CD4-positive, CD25-positive, alpha-beta regulatory T cell (primary cell): ENCODE data around the gene KCND2. TPM values are rescaled to one million over a fixed set of nuclear protein-coding genes. Genes with fewer than 3 reads are reported as not detected.

Experiments used
- ATAC-seq, 2 donors: fragments of 150-1000 bp; cut with Tn5 transposase; one replicate each; pipeline ENCODE4 v1.10.0; 2021; ENCODE audit warnings: low read depth in 2 of 2, moderate number of reproducible peaks in 2 of 2, moderate library complexity in 1 of 2
- DNase-seq, 3 donors: peaks; one replicate each; pipeline versions ENCODE4 v3.0.0 to v3.0.0-alpha.2; 2012 to 2022; ENCODE audit warnings: mixed read lengths in 1 of 3
- H3K27ac ChIP-seq: one replicate; pipeline ENCODE4 v1.7.0; 2013; ENCODE audit warnings: mild to moderate bottlenecking, low read length; ENCODE audit not compliant: insufficient read depth, poor library complexity, severe bottlenecking
- H3K27me3 ChIP-seq: one replicate; pipeline ENCODE4 v1.7.0; 2013; ENCODE audit warnings: low read length; ENCODE audit not compliant: control insufficient read depth, insufficient read depth
- H3K36me3 ChIP-seq: one replicate; pipeline ENCODE4 v1.7.0; 2013; ENCODE audit warnings: mild to moderate bottlenecking, low read length, moderate library complexity; ENCODE audit not compliant: control insufficient read depth, insufficient read depth
- H3K4me1 ChIP-seq: 2 replicates; pipeline ENCODE4 v1.7.0; 2013; ENCODE audit warnings: mild to moderate bottlenecking, low read length; ENCODE audit not compliant: insufficient read depth, control insufficient read depth, poor library complexity, severe bottlenecking
- H3K4me3 ChIP-seq: one replicate; pipeline ENCODE4 v1.7.0; 2013; ENCODE audit warnings: low read depth, mild to moderate bottlenecking, low read length, moderate library complexity
- H3K9me3 ChIP-seq, 2 experiments: 1 replicate in 1 of 2; 2 replicates in 1 of 2; pipeline ENCODE4 v1.7.0; 2013; ENCODE audit warnings: low read length in 2 of 2, mild to moderate bottlenecking in 1 of 2, moderate library complexity in 1 of 2; ENCODE audit not compliant: control insufficient read depth in 2 of 2
- H3K27ac Mint-ChIP-seq, 3 donors: one replicate each; pipeline ENCODE4 v1.8.0; 2020 to 2022; ENCODE audit warnings: mild to moderate bottlenecking in 3 of 3, mixed read lengths in 3 of 3, moderate library complexity in 2 of 3
- H3K27me3 Mint-ChIP-seq: one replicate; pipeline ENCODE4 v1.8.0; 2022; ENCODE audit warnings: mild to moderate bottlenecking, mixed read lengths
- H3K36me3 Mint-ChIP-seq: one replicate; pipeline ENCODE4 v1.8.0; 2020; ENCODE audit warnings: mixed read lengths
- H3K4me1 Mint-ChIP-seq, 4 donors: one replicate each; pipeline ENCODE4 v1.8.0; 2020 to 2022; ENCODE audit warnings: mixed read lengths in 4 of 4, mild to moderate bottlenecking in 1 of 4
- H3K4me3 Mint-ChIP-seq, 4 donors: one replicate each; pipeline ENCODE4 v1.8.0; 2020 to 2022; ENCODE audit warnings: mild to moderate bottlenecking in 4 of 4, mixed read lengths in 4 of 4, moderate library complexity in 3 of 4
- H3K9me3 Mint-ChIP-seq, 7 donors: one replicate each; pipeline ENCODE4 v1.8.0; 2020 to 2022; ENCODE audit warnings: mixed read lengths in 7 of 7, mild to moderate bottlenecking in 3 of 7, moderate library complexity in 2 of 7
- polyA plus RNA-seq, 4 donors: library from polyadenylated mRNA; unstranded; fragments of 300-500 nt; fragmentation: Illumina TruSeq; gene quantifications; one replicate each; pipeline ENCODE4 v1.2.3, GENCODE V29; 2021
- total RNA-seq: library from RNA; stranded (reverse); gene quantifications from one replicate; pipeline ENCODE4 v1.2.3, GENCODE V29; 2022

Gene KCND2
- total and polyA plus RNA-seq, 5 donors from 2014 or later = not detected

GRCh38 chr7:120278773-120279172, 5.8 kb downstream of the KCND2 start:
- Histone ChIP-seq H3K9me3 (no peaks in the 10 kb centered on the region), H3K4me3 (no peak overlapping the region), H3K27me3 (no peaks in the 10 kb centered on the region), H3K27ac (no peak overlapping the region), H3K4me1 (no peaks in the 10 kb centered on the region), H3K36me3 (no peaks in the 10 kb centered on the region)
- H3K27ac Mint-ChIP-seq = no peak overlapping the region
- no peaks in the 10 kb centered on the region for H3K36me3 Mint-ChIP-seq
- peaks cover 0 to 8% (median 2%) of the 10 kb centered on the region in 7 donors for H3K9me3 Mint-ChIP-seq
- no peaks in the 10 kb centered on the region for H3K4me1 Mint-ChIP-seq
- H3K27me3 Mint-ChIP-seq = no peaks in the 10 kb centered on the region
- ATAC-seq = no peak
- H3K4me3 Mint-ChIP-seq = no peak overlapping the region
- no peak for DNase-seq

GRCh38 chr7:120280743-120281142, 7.8 kb downstream of the KCND2 start:
- H3K27ac ChIP-seq = no peak overlapping the region
- H3K27me3 Mint-ChIP-seq = no peaks in the 10 kb centered on the region
- no peaks in the 10 kb centered on the region for H3K36me3 ChIP-seq
- H3K36me3 Mint-ChIP-seq = no peaks in the 10 kb centered on the region
- H3K9me3 Mint-ChIP-seq = peaks cover 0 to 8% (median 0%) of the 10 kb centered on the region in 7 donors
- no peak overlapping the region for H3K4me3 Mint-ChIP-seq
- H3K27me3 ChIP-seq = no peaks in the 10 kb centered on the region
- H3K9me3 ChIP-seq = no peaks in the 10 kb centered on the region
- no peak overlapping the region for H3K27ac Mint-ChIP-seq
- H3K4me1 ChIP-seq = no peaks in the 10 kb centered on the region
- H3K4me3 ChIP-seq = no peak overlapping the region
- DNase-seq (no peak), ATAC-seq (no peak)
- no peaks in the 10 kb centered on the region for H3K4me1 Mint-ChIP-seq

GRCh38 chr7:120293027-120293426, 20.1 kb downstream of the KCND2 start:
- no peak for DNase-seq
- no peaks in the 10 kb centered on the region for H3K36me3 Mint-ChIP-seq
- H3K4me1 ChIP-seq = no peaks in the 10 kb centered on the region
- peaks cover 0 to 18% (median 2%) of the 10 kb centered on the region in 7 donors for H3K9me3 Mint-ChIP-seq
- no peaks in the 10 kb centered on the region for H3K36me3 ChIP-seq
- H3K27ac Mint-ChIP-seq = no peak overlapping the region
- no peak overlapping the region for H3K27ac ChIP-seq
- H3K27me3 Mint-ChIP-seq = no peaks in the 10 kb centered on the region
- H3K9me3 ChIP-seq = no peaks in the 10 kb centered on the region
- H3K4me3 ChIP-seq = no peak overlapping the region
- H3K27me3 ChIP-seq = no peaks in the 10 kb centered on the region
- H3K4me3 Mint-ChIP-seq = no peak overlapping the region
- no peaks in the 10 kb centered on the region for H3K4me1 Mint-ChIP-seq
- no peak for ATAC-seq

- Histone ChIP-seq H3K4me1 (no peaks in the 10 kb centered on the region), H3K27me3 (no peaks in the 10 kb centered on the region), H3K9me3 (no peaks in the 10 kb centered on the region), H3K27ac (no peak overlapping the region), H3K36me3 (no peaks in the 10 kb centered on the region), H3K4me3 (no peak overlapping the region)
- Mint-ChIP-seq H3K36me3 (no peaks in the 10 kb centered on the region), H3K4me1 (no peaks in the 10 kb centered on the region), H3K4me3 (no peak overlapping the region), H3K9me3 (peaks cover 0 to 5% (median 0%) of the 10 kb centered on the region in 7 donors), H3K27me3 (no peaks in the 10 kb centered on the region), H3K27ac (no peak overlapping the region)
- ATAC-seq (no peak), DNase-seq (no peak)
These were observed 29.2 kb downstream of the KCND2 start for GRCh38 chr7:120302190-120302589.

- DNase-seq (no peak), ATAC-seq (no peak)
- no peaks in the 10 kb centered on the region for H3K4me1 Mint-ChIP-seq
- Histone ChIP-seq H3K9me3 (no peaks in the 10 kb centered on the region), H3K4me3 (no peak overlapping the region), H3K27ac (no peak overlapping the region), H3K4me1 (no peaks in the 10 kb centered on the region), H3K36me3 (no peaks in the 10 kb centered on the region), H3K27me3 (no peaks in the 10 kb centered on the region)
- H3K9me3 Mint-ChIP-seq = peaks cover 0 to 9% (median 0%) of the 10 kb centered on the region in 7 donors
- no peaks in the 10 kb centered on the region for H3K27me3 Mint-ChIP-seq
- H3K27ac Mint-ChIP-seq = no peak overlapping the region
- H3K4me3 Mint-ChIP-seq = no peak overlapping the region
- no peaks in the 10 kb centered on the region for H3K36me3 Mint-ChIP-seq
These were observed 30.1 kb downstream of the KCND2 start for GRCh38 chr7:120303105-120303504.

- no peak overlapping the region for H3K27ac ChIP-seq
- Mint-ChIP-seq H3K4me1 (no peaks in the 10 kb centered on the region), H3K4me3 (no peak overlapping the region), H3K36me3 (no peaks in the 10 kb centered on the region), H3K27ac (no peak overlapping the region), H3K9me3 (peaks cover 0 to 9% (median 3%) of the 10 kb centered on the region in 7 donors), H3K27me3 (no peaks in the 10 kb centered on the region)
- H3K4me3 ChIP-seq = no peak overlapping the region
- no peaks in the 10 kb centered on the region for H3K27me3 ChIP-seq
- no peaks in the 10 kb centered on the region for H3K4me1 ChIP-seq
- ATAC-seq (no peak), DNase-seq (no peak)
- no peaks in the 10 kb centered on the region for H3K9me3 ChIP-seq
- no peaks in the 10 kb centered on the region for H3K36me3 ChIP-seq
These were observed 31.7 kb downstream of the KCND2 start for GRCh38 chr7:120304674-120305073.

GRCh38 chr7:120307991-120308545, 35.1 kb downstream of the KCND2 start:
- no peak overlapping the region for H3K27ac ChIP-seq

GRCh38 chr7:120311028-120311788, 38.2 kb downstream of the KCND2 start:
- H3K27ac Mint-ChIP-seq = no peak overlapping the region
- DNase-seq = no peak
- no peak for ATAC-seq

More at GRCh38 chr7:120307991-120308545, 35.1 kb downstream of the KCND2 start:
- no peaks in the 10 kb centered on the region for H3K4me1 ChIP-seq
- Mint-ChIP-seq H3K27me3 (no peaks in the 10 kb centered on the region), H3K4me1 (no peaks in the 10 kb centered on the region), H3K4me3 (no peak overlapping the region), H3K27ac (no peak overlapping the region), H3K36me3 (no peaks in the 10 kb centered on the region), H3K9me3 (peaks cover 0 to 9% (median 4%) of the 10 kb centered on the region in 7 donors)
- no peak for ATAC-seq
- no peaks in the 10 kb centered on the region for H3K27me3 ChIP-seq
- H3K9me3 ChIP-seq = no peaks in the 10 kb centered on the region
- H3K4me3 ChIP-seq = no peak overlapping the region
- H3K36me3 ChIP-seq = no peaks in the 10 kb centered on the region
- no peak for DNase-seq

More at GRCh38 chr7:120311028-120311788, 38.2 kb downstream of the KCND2 start:
- no peaks in the 10 kb centered on the region for H3K4me1 ChIP-seq
- H3K4me3 ChIP-seq = no peak overlapping the region
- no peaks in the 10 kb centered on the region for H3K27me3 ChIP-seq
- Mint-ChIP-seq H3K4me1 (no peaks in the 10 kb centered on the region), H3K27me3 (no peaks in the 10 kb centered on the region), H3K36me3 (no peaks in the 10 kb centered on the region), H3K9me3 (peaks cover 0 to 10% (median 2%) of the 10 kb centered on the region in 7 donors), H3K4me3 (no peak overlapping the region)
- no peak overlapping the region for H3K27ac ChIP-seq
- peaks cover 0 to 2% of the 10 kb centered on the region in 2 experiments for H3K9me3 ChIP-seq
- no peaks in the 10 kb centered on the region for H3K36me3 ChIP-seq
